Stimulated activated CD4-positive, alpha-beta T cell treated with anti-CD3 and anti-CD28 coated beads, Interleukin-4, amount 100 ng/mL, for 48 hours (primary cell): Measurements from ENCODE around the gene ZNF407.
"Not testable (repeated sequence)": the region's sequence is repeated elsewhere in the genome, so short reads cannot be mapped to it uniquely, and the experiment has no call there.

Experiments
- DNase-seq, 2 donors: peaks; one replicate each; pipeline ENCODE4 v3.0.0-alpha.2; 2020; ENCODE audit warnings: low read depth in 2 of 2

ZNF407 gene, protein sequence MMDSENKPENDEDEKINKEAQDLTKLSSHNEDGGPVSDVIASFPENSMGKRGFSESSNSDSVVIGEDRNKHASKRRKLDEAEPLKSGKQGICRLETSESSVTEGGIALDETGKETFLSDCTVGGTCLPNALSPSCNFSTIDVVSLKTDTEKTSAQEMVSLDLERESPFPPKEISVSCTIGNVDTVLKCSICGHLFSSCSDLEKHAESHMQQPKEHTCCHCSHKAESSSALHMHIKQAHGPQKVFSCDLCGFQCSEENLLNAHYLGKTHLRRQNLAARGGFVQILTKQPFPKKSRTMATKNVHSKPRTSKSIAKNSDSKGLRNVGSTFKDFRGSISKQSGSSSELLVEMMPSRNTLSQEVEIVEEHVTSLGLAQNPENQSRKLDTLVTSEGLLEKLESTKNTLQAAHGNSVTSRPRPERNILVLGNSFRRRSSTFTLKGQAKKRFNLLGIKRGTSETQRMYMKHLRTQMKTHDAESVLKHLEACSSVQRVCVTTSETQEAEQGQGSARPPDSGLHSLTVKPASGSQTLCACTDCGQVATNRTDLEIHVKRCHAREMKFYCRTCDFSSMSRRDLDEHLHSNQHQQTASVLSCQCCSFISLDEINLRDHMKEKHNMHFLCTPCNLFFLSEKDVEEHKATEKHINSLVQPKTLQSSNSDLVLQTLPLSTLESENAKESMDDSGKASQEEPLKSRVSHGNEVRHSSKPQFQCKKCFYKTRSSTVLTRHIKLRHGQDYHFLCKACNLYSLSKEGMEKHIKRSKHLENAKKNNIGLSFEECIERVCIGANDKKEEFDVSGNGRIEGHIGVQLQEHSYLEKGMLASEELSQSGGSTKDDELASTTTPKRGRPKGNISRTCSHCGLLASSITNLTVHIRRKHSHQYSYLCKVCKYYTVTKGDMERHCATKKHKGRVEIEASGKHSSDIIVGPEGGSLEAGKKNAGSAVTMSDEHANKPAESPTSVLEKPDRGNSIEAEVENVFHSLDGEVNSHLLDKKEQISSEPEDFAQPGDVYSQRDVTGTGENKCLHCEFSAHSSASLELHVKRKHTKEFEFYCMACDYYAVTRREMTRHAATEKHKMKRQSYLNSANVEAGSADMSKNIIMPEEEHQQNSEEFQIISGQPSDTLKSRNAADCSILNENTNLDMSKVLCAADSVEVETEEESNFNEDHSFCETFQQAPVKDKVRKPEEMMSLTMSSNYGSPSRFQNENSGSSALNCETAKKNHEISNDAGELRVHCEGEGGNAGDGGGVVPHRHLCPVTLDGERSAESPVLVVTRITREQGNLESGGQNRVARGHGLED (N-terminal part only)

GRCh38 chr18:74597662-74598349 lies at the start of gene ZNF407:
ZNF407 (plus strand) TSS chr18:74597870; CDS start chr18:74631020, 33,150 bp downstream.
- DNase-seq, result peak; percentile 76 to 85

DNA sequence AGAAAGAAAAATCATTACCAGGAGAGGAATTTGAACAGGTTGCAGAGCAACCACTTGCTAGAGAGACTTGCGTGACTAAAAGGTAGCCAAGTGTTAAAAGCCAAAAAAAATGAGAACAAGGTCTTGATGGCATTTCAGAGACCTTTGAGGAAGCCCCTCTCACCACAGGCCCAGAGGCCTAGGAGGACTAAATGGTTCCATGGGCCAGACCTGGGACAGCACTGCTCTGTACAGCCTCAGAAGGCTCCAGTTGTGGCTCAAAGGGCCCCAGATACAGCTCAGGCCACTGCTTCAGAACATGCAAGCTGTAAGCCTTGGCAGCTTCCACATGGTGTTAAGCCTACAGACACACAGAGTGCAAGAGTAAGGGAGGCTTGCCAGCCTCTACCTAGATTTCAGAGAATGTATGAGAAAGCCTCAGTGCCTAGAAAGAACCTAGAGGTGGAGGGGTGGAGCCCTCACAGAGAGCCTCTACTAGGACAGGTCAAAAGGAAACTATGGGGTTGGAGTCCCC lies 48.0 kb upstream of the ZNF407 start:
- no peak for DNase-seq

DNA sequence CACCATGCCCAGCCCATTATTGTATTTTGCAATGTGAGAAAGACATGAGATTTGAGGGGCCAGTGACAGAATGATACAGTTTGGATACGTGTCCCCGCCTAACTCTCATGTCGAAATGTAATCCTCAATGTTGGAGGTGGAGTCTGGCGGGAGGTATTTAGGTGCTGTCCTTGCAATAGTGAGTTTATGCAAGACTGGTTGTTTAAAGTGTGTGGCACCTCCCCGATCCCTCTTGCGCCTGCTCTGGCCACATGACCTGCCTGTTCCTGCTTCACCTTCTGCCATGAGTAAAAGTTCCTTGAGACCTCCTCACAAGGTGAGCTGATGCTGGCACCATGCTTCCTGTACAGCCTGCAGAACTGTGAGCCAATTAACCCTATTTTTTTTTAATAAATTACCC lies 46.8 kb upstream of the ZNF407 start:
- no peak for DNase-seq

DNA sequence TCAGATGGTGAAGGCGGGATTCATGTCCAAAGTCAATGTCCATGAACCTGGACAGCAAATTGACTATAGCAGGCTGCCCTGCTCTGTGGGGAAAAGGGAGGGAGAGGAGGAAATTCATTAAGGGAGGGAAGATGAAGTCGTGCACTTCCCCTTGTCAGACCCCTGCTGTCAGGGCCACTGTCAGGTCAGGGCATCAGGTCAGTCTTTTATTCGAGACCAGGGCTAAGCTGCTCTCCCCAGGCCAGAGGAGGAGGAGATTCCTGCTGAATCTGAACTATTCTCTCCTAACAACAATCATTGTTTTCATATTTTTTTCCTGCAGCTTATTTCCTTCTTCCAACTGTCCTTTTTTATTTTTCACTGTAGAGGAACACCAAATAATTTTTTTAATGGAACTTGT lies 46.2 kb upstream of the ZNF407 start:
- no peak for DNase-seq

DNA sequence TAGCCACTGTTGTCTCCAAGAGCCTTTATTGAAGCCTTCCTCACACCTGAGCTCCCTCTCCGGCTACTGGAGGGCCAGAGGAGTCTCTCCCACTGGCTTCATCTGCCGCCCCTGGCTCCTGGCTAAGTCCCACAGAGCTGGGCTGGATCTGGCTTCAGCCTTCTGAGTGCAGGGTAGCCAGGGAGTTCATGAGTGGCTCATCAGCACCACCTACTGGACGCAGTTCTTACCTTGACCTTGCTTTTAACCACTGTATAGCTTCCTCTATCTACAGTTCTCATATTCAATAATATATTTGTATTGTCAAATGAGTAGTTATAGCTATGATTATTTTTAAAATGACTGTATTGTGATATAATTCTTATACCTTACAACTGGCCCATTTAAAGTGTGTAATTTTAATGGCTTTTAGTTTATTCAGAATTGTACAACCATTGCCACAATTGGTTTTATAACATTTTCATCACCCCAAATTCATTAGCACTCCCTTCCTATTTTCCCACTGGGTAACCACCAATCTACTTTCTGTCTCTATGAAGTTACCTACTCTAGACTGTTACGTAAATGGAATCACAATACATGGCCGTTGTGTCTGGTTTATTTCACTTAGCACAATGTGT lies 45.6 kb upstream of the ZNF407 start:
- DNase-seq, result peak; percentile 67 to 73

DNA sequence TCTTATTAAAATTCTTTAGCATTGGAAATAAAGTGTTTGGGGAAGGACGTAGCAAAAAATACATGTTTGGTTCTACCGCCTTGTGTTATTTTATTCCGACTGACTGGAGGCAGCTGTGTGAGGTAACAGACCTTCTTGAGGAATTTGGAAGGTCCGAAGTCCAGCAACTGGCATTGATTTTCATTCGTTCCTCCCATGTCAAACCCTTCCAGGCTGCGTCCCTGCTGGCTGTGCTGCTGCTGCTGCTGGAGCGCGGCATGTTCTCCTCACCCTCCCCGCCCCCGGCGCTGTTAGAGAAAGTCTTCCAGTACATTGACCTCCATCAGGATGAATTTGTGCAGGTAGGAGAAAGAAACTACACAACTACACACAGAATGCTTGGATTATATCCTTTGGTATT lies 41.5 kb upstream of the ZNF407 start:
- no peak for DNase-seq

DNA sequence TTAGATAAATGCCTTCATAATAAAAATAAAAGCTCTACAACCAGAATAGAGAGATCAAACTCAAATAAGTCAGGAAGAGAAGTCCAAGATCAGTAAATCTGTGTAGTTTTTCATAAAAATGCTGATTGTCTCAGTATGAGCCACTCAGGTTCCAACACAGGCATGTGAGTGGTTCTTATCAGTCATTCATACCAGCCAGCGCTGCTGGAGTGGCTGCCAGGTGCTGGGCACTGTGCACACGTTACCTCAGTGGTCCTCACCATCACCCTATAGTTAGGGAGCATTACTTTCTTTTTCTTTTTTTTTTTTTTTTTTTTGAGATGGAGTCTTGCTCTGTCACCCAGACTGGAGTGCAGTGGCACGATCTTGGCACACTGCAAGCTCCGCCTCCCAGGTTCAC lies 39.6 kb upstream of the ZNF407 start:
- no peak for DNase-seq

DNA sequence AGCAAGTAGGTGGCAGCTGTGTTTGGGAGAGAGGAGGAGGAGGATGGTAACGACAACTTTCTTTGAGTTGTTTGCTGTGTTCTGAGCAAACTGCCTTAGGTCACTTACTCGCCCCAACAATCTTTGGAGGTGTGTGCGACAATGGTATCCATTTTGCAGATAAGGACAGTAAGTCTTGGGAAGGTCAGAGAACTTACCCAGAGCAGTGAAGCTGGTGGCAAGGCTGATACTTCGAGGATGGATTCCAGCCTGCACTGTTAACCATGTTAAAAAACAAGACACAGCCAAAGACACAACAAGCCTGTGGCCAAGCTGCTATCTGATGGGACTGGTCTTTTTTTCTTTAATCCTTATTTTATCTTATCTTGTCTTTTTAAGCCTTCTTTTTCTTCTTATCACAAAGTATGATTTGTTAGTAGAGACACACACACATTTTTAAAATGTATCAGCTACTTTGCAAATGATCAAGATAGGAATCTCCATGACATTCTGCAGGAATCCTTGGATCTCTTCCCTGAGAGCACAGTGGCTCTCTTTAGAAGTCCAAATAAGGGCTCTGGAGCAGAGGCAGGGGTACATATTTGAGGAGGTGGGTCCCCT lies 35.4 kb upstream of the ZNF407 start:
- DNase-seq, result no peak

GRCh38 chr18:74562775-74563174 lies 34.9 kb upstream of the ZNF407 start:
- no peak for DNase-seq

DNA sequence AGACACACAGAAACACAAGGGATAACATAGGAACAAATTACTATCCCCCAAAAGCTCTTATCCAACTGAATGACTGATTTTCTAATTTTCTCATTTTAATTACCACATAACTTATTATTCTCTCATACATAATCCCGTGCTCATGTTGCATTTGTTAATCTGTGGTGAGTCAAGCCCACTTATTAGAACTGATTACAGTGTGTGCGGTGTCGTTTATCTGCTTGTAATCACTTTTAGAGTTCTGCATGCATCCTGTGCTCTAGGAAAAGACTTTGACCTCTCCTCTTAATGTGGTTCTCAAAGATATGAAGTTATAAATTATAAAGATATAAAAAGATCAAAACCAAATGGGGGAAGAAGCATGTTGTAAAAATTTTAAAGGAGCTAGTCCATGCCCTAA lies 33.7 kb upstream of the ZNF407 start:
- no peak for DNase-seq

GRCh38 chr18:74565164-74565563 lies 32.5 kb upstream of the ZNF407 start:
- DNase-seq, result not testable (repeated sequence)

DNA sequence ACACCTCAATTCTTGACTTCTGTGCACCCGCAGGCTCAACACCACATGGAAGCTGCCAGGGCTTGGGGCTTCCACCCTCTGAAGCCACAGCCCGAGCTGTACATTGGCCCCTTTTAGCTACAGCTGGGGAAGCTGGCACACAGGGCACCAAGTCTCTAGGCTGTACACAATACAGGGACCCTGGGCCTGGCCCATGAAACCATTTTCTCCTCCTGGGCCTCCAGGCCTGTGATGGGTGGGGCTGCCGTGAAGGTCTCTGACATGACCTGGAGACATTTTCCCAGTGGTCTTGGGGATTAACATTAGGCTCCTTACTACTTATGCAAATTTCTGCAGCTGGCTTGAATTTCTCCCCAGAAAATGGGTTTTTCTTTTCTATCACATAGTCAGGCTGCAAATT lies 31.7 kb upstream of the ZNF407 start:
- DNase-seq, result not testable (repeated sequence)

GRCh38 chr18:74567822-74568221 lies 29.8 kb upstream of the ZNF407 start:
- no peak for DNase-seq

- DNase-seq, result no peak
Observed at GRCh38 chr18:74569401-74569800, 28.3 kb upstream of the ZNF407 start.

- DNase-seq, result no peak
Observed at GRCh38 chr18:74570266-74570665, 27.4 kb upstream of the ZNF407 start.

- no peak for DNase-seq
Observed at GRCh38 chr18:74571895-74572680, 25.6 kb upstream of the ZNF407 start.

DNA sequence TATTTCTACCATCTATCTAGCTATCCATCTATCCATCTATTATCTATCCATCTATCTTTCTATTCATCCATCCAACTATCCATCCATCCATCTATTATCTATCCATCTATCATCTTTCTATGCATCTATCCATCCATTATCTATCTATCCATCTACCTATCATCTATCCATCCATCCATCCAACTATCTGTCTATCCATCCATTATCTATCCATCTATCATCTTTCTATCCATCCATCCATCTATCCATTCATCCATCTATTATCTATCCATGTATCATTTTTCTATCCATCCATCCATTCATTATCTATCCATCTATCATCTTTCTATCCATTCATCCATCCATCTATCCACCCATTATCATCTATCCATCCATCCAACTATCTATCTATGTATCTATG lies 24.6 kb upstream of the ZNF407 start:
- DNase-seq, result no peak

DNA sequence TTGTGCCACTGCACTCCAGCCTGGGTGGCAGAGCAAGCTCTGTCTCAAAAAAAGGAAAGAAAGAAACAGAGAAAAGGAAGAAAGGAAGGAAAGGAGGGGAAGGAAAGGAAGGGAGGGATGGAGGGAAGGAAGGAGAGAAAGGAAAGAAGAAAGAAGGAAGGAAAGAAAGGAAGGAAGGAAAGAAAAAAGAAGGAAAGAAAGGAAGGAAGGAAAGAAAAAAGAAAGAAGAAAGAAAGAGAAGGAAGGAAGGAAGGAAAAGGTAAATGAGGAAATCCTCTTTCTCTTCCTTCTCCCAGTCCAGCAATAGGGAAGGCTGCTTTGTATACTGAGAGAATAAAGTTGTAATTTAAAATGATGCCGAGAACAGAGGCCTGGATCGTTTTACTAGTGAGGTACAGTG lies 22.8 kb upstream of the ZNF407 start:
- DNase-seq, result no peak

GRCh38 chr18:74577019-74577418 lies 20.7 kb upstream of the ZNF407 start:
- DNase-seq, result no peak
